HepG2 (cell line): ENCODE measurements around the gene TMCC1.

ENCODE experiments used
- BCLAF1 ChIP-seq: fragments of 450-650 bp; IDR thresholded peaks from 2 replicates; pipeline ENCODE4 v1.6.1; 2017; ENCODE audit warnings: mild to moderate bottlenecking
- EZH2 ChIP-seq: conservative IDR thresholded peaks from 2 replicates; pipeline ENCODE4 v1.6.1; 2012; ENCODE audit warnings: mild to moderate bottlenecking, low read depth, low read length, moderate library complexity
- IRF1 ChIP-seq: sonication (generic); formaldehyde crosslinking; IDR thresholded peaks from 2 replicates; pipeline ENCODE4 v1.4.0; 2020; ENCODE audit warnings: low read depth, mild to moderate bottlenecking, missing genetic modification reagents
- KDM5A ChIP-seq: fragments of 200-600 bp; sonication (generic); IDR thresholded peaks from 2 replicates; pipeline ENCODE4 v1.7.0; 2018; ENCODE audit warnings: antibody characterized with exemption, mild to moderate bottlenecking, low read length, borderline replicate concordance
- POLR2A ChIP-seq, 2 experiments: IDR thresholded peaks; 2 replicates each; pipeline ENCODE4 v1.6.1; 2011; ENCODE audit warnings: low read depth in 2 of 2, low read length in 2 of 2, mild to moderate bottlenecking in 1 of 2, moderate library complexity in 1 of 2; ENCODE audit not compliant: insufficient read depth in 1 of 2
- STAG1 ChIP-seq: sonication (generic); formaldehyde crosslinking; IDR thresholded peaks from 2 replicates; pipeline ENCODE4 v1.4.0; 2020; ENCODE audit warnings: missing genetic modification reagents
- TCF7 ChIP-seq: sonication (generic); IDR thresholded peaks from 2 replicates; pipeline ENCODE4 v1.6.1; 2016; ENCODE audit warnings: antibody characterized with exemption, low read depth
- TFE3 ChIP-seq: IDR thresholded peaks from 2 replicates; pipeline ENCODE4 v1.6.1; 2016
- ZBTB1 ChIP-seq: sonication (generic); formaldehyde crosslinking; IDR thresholded peaks from 2 replicates; pipeline ENCODE4 v1.4.0; 2020; ENCODE audit warnings: missing genetic modification reagents, borderline replicate concordance
- ZNF232 ChIP-seq: sonication (generic); formaldehyde crosslinking; IDR thresholded peaks from 2 replicates; pipeline ENCODE4 v1.4.0; 2020; ENCODE audit warnings: missing genetic modification reagents, borderline replicate concordance
- ZNF274 ChIP-seq: sonication (generic); formaldehyde crosslinking; IDR thresholded peaks from 2 replicates; pipeline ENCODE4 v1.5.1; 2020; ENCODE audit warnings: mild to moderate bottlenecking, missing genetic modification reagents
- TF ChIP-seq, protein P1 (sequence below): sonication (generic); formaldehyde crosslinking; IDR thresholded peaks from 2 replicates; pipeline ENCODE4 v1.5.0; 2020; ENCODE audit warnings: mild to moderate bottlenecking, missing genetic modification reagents, moderate library complexity

DNA sequence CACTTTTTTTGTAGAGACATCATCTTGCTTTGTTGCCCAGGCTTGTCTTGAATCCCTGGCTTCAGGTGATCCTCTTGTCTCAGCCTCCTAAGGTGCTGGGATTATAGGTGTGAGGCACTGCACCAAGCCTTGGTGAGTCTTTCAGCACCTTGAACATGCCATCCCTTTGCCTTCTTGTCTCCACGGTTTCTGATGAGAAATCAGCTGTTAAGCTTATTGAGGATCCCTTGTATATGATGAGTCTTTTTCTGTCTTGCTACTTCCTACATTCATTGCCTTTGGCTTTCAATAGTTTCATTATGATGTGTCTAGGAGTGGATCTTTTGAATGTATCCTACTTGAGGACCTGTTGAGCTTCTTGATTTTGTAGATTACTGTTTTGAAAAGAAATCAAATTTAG, 35.9 kb upstream of the TMCC1 start:
- TF ChIP-seq EZH2 (no peak), ZBTB1 (no peak), ZNF232 (CRISPR knock-in tag) (no peak), POLR2A (IDR thresholded peaks at IDR 0.05; ENCODE audit: insufficient read depth in 1 of 2, low read depth in 2 of 2, low read length in 2 of 2) (no peak), STAG1 (no peak), TCF7 (no peak), TFE3 (CRISPR knock-in tag) (no peak), ZNF274 (CRISPR knock-in tag) (no peak), KDM5A (no peak), BCLAF1 (no peak), IRF1 (CRISPR knock-in tag) (no peak)
- TF ChIP-seq, protein P1, sequence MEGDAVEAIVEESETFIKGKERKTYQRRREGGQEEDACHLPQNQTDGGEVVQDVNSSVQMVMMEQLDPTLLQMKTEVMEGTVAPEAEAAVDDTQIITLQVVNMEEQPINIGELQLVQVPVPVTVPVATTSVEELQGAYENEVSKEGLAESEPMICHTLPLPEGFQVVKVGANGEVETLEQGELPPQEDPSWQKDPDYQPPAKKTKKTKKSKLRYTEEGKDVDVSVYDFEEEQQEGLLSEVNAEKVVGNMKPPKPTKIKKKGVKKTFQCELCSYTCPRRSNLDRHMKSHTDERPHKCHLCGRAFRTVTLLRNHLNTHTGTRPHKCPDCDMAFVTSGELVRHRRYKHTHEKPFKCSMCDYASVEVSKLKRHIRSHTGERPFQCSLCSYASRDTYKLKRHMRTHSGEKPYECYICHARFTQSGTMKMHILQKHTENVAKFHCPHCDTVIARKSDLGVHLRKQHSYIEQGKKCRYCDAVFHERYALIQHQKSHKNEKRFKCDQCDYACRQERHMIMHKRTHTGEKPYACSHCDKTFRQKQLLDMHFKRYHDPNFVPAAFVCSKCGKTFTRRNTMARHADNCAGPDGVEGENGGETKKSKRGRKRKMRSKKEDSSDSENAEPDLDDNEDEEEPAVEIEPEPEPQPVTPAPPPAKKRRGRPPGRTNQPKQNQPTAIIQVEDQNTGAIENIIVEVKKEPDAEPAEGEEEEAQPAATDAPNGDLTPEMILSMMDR = no peak
